ENCODE data around the gene HSF2.

Gene HSF2, protein sequence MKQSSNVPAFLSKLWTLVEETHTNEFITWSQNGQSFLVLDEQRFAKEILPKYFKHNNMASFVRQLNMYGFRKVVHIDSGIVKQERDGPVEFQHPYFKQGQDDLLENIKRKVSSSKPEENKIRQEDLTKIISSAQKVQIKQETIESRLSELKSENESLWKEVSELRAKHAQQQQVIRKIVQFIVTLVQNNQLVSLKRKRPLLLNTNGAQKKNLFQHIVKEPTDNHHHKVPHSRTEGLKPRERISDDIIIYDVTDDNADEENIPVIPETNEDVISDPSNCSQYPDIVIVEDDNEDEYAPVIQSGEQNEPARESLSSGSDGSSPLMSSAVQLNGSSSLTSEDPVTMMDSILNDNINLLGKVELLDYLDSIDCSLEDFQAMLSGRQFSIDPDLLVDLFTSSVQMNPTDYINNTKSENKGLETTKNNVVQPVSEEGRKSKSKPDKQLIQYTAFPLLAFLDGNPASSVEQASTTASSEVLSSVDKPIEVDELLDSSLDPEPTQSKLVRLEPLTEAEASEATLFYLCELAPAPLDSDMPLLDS

DNA sequence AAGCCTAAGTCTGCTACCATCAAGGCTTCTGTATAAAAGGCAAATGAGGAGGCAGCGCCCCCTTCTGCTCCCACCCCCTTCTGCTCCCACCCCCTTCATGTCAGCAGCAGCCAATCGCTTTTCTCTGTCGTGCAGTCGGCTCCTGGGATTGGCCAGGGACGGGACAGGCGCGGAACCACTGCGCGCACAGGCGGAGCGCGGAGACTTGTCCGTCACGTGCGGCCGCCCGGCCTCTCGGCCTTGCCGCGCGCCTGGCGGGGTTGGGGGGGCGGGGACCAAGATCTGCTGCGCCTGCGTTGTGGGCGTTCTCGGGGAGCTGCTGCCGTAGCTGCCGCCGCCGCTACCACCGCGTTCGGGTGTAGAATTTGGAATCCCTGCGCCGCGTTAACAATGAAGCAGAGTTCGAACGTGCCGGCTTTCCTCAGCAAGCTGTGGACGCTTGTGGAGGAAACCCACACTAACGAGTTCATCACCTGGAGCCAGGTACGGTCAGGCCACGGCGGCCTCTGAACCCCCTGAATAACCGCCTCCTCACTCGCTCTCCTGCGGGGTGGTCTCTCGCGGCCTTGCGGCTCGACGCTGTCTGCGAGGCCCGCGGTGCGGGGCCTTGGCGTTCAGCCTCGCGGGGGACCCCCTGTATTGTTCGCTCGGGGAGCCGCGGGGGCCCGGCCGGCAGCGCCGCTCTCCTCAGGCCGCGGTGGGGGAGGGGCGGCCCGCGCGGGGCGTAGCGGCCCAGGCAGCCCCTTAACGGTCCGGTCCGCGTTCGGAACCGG is at the start of gene HSF2:
Gene HSF2 (plus strand): TSS at position 305 of the 773 bp plus-strand sequence. CDS start 86 bp downstream, at position 391.
- peak; percentile 93 for DNase-seq

DNA sequence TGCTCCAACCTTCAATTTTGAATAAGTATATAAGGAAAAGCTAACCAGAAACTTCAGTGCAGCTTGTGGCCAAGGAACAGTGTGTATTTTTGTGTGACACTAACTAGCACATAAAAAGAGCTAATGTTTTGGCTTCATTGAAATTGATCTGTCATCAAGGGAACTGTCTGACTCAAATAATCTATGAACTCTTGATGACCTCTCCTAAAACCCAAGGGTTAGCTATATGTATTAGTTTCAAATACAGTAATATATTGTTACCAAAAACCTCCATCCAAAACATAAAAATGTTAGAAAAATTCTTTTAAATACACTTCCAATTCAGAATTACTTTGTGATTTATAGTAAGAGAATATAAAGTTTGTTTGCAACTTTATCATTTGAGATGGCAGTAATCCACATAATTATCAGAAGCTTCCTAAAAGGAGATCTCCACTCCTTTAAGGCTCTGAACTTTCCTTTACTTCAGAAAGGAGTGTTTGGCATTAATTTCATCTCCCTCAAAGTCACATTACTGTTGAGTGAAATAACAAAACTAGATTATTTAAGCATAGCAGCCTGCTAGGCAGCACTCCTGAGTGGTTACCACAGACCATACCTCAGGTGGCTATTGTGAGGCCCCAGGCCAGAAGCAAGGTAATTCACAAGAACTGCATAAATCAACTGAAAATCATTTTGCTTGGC is 46.3 kb upstream of the HSF2 start:
- no peak for DNase-seq

DNA sequence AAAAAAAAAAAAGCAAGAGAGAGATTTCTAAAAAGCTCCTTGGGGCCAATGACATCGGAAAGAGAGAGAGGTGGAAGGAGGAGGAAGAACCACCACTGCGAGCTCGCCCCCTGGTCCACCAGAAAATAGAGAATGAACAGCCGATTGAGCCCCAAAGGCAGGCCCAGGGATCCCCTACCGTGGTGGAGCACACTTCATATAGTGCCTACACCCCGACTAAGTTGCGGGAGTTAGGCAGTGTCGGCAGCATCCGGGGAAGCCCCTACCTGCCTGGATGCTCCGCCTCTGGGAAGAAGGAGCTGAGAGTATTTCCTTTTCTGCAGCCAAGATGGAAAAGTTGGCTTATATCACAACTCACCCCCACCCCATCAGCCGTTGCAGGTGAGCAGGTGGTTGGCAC is 38.6 kb upstream of the HSF2 start:
- no peak for DNase-seq

DNA sequence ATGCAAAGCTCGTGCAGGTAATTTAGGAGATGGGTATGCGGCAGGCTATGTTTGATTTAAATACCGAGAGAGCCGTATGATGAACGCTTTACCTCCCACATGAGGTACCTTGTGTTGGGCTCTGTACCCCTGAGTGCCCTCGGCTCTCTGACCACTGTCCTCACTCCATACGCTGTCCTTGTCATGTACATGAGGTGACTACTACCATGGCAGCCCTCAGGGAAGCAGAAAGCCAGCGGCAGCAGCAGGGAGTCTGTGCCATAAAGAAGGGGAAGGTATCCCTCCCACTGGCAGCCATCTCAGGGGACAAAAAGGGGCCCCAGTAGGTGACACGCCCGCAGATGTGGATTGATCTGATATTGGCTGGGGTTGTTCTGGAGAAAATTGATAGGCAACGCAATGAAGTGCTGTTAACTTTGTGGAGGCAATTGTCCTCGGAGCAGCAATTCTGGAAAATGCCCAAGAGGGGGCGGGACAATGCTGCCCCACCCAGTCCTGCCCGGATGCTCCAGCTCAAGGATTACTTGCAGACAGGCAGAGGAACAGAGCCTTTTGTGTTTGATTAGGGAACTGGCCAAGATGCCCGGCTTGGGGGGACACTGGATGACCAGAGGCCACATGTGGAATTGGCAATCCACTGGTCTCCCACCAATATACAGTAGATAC is 38.0 kb upstream of the HSF2 start:
- DNase-seq: no peak

DNA sequence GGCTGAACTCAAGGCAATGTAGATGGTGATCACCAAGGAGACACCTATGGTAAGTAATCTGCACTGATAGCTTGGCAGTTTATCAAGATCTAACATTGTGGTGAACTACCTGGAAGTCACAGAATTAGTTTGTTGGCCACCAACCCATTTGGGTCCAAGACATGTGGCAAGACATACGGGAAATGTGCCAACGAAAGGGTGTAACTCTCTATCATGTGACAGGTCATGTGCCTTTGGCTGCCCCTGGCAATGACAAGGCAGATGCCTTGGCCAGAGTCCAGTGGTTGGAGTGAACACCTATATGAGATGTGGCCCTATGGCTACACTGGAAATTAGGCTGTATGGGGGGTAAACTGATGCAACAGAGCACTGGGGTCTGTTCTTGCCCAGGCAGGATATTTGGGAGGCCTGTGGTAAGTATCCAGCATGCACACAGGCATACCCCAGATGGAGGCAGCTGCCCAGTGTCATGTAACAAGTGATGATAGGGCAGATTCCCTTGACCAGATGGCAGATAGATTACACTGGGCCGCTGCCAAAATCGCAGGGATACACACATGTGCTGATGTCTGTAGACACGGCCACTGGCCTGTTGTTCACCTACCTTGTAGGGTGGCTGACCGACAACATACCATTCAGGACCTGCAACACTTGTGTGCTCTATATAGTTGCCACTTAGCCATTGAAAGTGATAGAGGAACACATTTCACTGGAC is 35.5 kb upstream of the HSF2 start:
- DNase-seq: no peak

DNA sequence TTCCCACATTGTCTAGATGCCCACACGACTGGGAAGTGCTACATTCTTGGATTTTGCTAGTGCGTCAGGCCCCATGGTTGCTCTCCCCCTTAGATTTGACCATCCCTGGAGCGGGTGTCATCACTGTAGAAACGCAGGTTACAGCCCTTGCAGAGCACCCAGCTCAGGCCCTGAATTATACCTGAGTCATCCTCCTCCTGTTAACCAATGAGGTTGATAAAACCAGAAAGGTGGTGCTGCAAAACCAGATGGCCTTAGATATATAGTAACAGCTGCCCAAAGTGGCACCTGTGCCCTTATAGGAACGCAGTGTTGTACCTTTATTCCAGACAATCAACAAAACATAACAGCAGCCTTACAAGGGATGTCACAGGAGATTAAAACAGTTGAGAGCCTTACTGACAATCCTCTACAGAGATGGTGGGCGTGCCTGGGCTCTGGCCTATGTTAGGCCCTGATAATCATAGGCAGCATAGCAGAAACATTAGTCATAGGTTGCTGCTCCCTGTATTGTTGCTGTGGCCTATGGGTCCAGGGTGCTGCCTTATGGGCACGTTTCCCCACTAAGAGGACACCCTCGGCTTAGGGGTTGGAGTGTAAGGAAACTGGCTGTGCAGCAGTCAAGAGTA is 33.6 kb upstream of the HSF2 start:
- DNase-seq: no peak

DNA sequence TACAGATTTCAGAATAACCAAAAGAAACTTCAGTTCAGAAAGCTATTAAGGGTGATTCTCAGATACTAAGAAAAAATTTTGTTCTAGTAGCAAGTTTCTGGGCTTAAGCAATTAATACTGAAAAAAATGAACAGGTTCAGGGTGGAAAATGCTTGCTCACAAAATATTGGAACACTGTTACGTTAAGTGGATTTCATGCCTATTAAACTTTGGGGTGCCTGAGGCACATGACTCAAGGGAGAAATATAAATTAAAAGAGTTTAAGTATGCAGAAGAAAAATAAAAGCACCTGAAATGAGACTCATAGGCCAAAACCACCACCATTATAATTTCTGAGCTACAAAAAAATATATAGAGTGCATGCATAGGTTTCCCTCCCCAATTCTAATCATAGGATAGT is 32.3 kb upstream of the HSF2 start:
- DNase-seq: no peak

DNA sequence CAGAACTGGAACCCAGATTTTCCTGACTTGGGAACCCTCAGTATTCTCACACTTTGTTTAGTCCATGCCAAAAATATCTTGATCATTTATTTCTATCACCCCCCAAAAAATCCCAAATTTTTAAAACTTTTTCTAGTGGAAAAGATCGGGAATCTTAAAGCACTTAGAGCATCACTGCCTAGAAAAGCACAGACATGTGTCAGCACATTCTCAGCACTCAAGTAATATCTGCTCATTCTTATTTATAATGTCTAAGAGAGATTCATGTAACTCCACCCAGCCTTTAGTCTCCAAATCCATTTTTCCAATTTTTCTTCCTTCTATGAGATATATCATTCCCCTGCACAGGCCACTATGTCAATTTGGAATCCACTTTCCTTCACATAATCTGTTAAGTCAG is 29.9 kb upstream of the HSF2 start:
- DNase-seq: no peak

DNA sequence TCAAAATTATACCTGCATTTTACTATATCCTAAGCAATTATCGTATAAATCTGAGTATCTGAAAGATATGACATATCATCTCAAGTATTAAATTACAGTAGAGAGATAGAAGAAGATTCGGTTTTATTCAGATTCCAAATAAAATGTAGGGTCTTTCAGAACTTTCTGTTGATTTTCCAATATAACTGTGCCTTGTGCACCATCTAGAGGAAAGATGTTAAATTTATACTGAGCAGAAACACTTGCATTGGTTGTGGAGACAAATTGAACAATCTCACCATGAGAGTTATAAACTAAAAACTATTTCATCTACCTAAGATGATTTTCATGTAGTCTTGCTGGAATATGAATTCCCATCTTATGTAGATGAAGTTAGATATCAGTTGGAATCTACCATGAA is 26.8 kb upstream of the HSF2 start:
- DNase-seq: no peak

DNA sequence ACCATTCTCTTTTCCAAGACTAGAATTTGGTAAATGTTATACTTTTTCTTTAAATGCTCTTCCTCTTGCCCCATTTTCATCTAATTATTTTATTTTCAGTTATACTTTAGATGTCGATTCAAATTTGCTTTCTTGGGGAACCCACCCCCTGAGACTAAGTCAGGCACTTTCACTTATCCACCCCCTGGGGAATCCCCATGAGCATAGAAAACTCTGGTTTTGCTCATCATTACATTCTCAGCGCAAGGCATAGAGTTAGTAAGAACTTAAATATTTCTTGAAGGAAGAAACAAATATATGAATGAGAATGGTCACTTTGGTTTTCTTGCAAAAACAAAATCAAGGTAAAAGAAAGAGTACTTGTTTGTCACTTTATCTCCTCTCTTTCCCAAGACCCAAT is 25.1 kb upstream of the HSF2 start:
- DNase-seq: no peak

DNA sequence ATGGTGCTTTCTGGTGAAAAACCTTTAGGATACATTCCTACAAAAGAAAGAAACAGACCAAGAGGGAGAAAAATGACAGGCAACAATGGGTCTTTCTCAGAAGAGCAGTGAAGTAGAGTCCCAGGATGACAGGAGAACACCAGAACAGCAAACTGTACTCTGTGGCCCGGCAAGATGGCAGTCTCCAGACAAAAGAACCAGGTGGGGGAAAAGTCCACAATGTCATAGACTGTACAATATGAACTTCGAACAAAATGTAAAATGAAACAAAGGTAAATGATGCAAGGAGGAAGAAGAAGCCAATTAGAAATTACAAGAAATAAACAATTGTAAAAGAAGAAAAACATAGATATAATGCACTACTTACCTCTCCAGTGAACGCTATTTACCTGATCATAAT is 23.2 kb upstream of the HSF2 start:
- no peak for DNase-seq

DNA sequence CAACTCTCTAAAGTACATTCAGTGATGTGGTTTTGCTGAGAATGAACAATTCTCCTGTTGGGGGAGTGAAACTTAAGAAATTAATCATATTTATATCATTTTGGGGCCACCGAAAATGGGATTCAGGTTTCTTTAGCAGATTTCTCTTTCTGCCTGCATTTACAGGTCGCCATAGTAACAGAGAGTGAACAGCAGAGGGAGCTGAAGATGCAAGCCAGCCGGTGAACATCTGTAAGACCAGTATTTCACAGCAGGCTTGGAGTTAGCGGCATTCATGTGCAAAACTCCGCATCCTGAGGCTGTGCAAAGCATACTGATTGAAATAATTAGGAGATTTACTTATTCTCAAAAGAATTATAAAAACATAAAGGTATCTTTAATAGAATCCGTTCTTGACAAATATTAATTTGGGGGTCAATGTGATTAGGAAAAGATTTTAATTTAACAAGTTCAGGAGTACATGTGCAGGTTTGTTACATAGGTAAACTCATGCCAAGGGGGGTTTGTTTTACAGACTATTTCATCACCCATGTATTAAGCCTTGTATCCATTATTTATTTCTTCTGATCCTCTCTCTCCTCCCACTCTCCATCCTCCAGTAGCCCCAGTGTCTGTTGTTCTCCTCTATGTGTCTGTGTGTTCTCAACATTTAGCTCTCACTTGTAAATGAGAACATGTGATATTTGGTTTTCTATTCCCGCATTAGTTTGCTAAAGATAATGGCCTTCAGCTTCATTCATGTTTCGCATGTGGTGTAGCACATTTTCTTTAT is 17.8 kb upstream of the HSF2 start:
- DNase-seq: peak; percentile 12

DNA sequence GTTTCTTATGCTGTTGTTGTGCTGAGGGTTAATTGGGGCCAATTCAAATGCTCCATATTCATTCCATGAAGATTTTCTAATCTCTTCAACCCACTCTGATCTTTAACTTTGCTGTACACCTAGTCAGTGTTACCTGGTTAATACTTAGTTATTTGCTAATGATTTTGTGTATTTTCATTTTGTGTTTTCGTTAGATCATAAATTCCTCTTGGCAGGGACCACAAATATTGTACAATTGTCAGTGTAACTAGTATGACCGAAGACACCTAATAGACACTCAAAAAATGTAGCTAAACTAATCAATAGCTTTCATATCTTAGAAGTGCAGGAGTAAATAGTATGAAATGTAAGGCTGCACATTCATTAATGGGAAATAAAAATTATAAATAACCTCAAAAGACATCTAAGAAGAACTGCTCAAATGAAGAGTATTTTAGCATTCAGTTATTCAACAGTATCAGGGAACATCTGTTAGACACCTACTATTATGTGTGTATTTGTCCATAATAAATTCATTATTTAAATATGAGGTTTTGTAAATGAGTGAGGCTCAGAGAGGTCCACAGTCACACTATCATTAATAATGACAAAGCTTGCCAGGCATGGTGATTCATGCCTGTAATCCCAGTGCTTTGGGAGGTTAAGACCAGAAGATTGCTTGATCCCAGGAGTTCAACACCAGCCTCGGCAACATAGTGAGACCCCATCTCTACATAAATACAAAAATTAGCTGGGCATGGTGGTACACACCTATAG is 13.4 kb upstream of the HSF2 start:
- DNase-seq: no peak

DNA sequence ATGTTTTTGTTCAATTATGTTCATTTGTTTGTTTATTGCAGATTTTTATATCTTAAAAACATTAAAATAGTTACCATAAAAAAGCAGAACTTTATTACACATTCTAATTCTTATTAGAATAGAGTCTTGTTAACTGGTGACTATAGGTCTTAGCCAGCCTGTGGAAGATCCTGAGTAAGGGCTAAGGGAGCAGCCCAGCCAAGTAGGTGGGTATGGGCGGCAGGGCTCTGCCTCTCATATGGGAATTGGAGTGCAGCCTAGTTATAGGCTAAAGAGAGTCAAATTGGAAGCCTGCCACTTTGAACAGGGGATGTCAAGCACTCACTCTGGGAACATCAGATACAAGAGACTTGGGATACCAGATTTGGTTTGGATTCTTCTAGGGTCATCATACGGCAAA is 10.5 kb upstream of the HSF2 start:
- DNase-seq: no peak

DNA sequence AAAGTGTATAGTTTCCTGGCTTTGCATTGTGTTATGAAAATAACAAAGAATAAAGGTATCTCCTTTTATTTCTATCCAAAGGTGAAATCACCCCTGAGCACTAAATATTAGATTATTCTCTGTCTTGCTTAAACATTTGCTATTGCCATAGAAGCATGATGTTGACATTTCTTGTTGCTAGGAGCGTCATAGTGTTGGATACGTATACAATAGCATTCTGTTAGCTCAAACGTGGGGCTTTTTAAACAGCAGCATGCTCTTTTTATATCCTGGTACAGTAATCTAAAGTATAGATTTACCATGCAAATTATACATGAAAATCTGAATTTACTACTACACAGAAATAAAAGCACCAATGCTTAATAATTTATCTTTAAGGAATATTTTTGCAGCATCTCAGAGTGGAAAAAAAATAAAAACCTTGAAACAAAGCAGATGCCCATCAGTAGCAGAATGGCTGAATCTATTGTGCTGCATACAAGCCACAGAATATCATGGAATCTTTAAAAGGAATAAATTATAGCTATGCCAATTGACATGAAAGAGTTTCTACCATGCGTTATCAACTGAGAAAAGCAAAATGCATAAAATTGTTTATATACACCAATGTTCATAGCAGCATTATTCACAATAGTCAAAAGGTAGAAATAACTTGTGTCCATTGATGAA is 9.6 kb upstream of the HSF2 start:
- peak; percentile 21 for DNase-seq

DNA sequence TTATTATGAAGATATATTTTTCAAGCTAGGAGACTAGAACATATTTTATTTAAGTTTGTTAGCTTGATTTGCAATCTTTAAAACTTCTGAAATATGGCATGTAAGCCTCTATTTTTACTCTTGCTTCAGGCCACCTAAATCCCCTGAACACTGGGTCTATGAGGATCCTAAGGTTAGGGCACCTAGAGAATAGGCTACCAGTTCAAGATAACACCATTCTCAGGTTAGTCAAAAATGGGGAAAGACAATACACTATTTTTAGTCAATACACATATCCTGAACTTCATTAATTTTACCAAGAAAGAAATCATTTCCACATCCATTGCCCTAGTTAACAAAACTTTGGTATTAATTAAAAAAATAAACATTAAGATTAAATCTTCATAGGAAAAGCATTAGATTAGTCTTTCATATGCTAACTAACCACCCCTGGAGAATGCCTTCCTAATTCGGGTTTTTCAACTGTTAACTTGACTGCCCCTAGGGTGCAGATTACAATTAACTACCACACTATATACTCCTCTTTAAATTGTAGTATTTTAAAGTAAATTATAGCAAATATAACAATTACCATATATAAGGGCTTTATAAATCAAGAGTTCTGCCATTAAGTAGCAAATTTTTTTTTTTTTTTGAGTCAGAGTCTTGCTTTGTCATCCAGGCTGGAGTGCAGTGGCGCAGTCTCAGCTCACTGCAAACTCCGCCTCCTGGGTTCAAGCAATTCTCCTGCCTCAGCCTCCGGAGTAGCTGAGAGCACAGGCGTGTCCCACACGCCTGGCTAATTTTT is 6.7 kb upstream of the HSF2 start:
- no peak for DNase-seq

DNA sequence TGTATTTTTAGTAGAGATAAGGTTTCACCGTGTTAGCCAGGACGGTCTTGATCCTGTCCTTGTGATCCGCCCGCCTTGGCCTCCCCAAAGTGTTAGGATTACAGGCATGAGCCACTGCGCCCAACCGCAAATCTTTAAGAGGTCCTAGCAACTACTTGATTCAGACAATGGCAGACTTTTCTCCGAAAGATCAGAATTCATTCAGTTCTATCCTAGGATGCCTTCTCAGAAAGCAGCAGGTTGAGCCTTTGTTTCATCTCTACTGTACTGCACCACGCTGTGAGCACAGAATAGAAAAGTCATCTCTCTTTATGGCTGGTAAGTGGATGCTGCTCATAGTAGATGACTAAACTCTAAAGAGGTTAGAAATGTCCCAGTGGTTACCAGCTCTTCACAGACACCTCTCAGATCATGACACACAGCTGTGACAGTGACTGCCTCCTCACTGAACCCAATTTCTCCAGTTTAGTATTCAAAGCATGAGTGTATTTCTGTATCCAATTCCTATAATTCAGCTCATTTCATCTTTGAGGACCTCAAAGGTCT is 6.0 kb upstream of the HSF2 start:
- no peak for DNase-seq

DNA sequence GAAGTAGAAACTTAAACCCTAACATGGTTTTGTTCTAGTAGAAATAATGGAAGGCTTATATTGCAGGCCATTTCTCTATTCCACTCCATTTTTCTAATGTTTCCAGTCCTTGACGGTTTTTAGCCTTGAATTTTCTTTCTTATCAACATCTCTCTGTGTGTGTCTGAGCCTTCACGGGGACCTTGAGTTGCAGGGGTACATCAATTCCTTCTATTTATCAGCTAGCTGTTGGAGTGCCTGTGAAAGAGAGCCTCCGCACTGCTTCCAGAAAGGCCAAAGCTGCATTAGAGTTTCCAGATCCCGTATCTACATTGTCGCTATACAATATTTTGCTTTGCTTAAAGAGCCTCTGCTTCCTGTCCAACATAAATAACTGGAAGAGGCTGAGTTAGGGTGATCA is 5.4 kb upstream of the HSF2 start:
- DNase-seq: no peak

DNA sequence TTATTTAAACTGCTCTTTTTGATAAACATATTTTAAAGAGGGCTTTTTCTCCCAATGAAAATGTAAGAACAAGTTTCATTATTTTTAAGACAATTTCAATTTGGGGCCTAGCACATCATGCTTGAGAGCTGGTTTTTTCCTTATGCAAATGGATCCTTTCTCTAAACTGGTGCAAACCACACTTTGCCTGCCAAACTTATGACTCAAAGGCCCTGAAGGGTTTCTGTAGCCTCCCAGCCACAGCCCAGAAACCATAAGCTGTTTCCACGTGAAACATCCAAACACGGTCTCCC is 451 bp upstream of the HSF2 start:
- no peak for DNase-seq

Data from NCI-H526 treated with DMSO at 0.1 percent for 48 hours (cell line).